Measurements from ENCODE around the gene ACOX1. TPM values are rescaled to one million over a fixed set of nuclear protein-coding genes. Genes with fewer than 3 reads are reported as not detected.
A peak's percentile ranks its signal among the peaks of the same experiment; 100 is the strongest.

Gene ACOX1
- total and polyA plus RNA-seq, 2 of the 13 experiments (the other 11 are each of a cell fraction or from before 2014, with no cell fraction given) = 86.4 to 120 TPM

DNA sequence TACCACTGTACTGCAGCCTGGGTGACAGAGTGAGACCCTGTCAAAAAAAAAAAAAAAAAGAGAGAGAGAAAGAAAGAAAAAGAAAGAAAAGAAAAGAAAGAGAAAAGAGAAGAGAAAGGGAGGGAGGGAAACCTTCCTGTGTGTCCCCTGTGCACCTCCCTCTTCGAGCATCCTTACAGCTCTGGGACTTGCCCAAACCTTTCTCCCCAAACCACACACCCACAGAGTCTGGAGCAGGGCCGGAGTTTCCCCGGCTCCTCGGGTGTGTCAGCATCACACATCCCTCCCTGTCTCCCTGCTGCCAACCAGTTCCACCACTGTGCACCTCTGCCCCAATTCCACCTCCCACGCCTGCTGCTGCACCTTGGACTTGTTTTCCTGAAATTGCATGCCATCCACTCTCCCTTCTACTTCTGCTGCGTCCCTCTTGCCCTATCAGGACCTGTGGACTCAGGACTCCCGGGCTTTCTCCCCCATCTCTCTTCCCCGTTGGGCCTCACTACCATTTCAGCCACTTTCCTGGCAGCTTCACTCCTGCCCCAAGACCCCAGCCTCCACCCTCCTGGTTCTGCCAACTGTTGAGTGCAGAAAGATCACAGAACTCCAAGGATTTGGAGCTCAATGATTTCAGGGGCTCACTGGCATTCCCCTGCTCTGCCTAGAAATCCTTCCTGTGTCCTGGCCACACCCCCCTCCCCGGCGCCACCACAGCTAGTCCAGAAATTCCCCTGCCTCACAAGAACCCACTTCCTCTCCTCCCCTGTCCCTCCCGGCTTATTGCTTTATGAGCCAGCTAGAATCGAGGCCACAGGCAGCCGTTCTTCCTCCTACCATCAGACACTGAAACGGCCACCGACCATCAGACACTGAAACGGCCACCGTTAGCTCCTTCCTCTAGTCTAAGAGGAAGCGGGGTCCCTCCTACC, 18.0 kb upstream of the ACOX1 start (continued):
- TF ChIP-seq, protein P1, sequence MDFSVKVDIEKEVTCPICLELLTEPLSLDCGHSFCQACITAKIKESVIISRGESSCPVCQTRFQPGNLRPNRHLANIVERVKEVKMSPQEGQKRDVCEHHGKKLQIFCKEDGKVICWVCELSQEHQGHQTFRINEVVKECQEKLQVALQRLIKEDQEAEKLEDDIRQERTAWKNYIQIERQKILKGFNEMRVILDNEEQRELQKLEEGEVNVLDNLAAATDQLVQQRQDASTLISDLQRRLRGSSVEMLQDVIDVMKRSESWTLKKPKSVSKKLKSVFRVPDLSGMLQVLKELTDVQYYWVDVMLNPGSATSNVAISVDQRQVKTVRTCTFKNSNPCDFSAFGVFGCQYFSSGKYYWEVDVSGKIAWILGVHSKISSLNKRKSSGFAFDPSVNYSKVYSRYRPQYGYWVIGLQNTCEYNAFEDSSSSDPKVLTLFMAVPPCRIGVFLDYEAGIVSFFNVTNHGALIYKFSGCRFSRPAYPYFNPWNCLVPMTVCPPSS (IDR thresholded peaks at IDR 0.05) = no peak
- TF ChIP-seq ZNF136 (CRISPR knock-in tag; IDR thresholded peaks at IDR 0.05; ENCODE audit: low read depth) (0 out of 2 replicates have a peak, but pooled peaks have one; percentile 69), RBAK (CRISPR knock-in tag; IDR thresholded peaks at IDR 0.05) (0 out of 2 replicates have a peak, but pooled peaks have one; percentile 31), RXRB (CRISPR knock-in tag; IDR thresholded peaks at IDR 0.05; ENCODE audit: borderline replicate concordance) (peak; percentile 99), SOX13 (IDR thresholded peaks at IDR 0.05) (peak; percentile 20; the same call in 1 of the 2 replicates), SOX13 (CRISPR knock-in tag; conservative IDR thresholded peaks at IDR 0.05 in 1 of 2, IDR thresholded peaks at IDR 0.05 in 1 of 2) (peak in 1 of 2 experiments; percentile 76; a peak in 2 of 4 replicates), FOXK1 (CRISPR knock-in tag; IDR thresholded peaks at IDR 0.05; ENCODE audit: borderline replicate concordance, low read depth) (peak; percentile 72; the same call in 1 of the 2 replicates), GATA4 (IDR thresholded peaks at IDR 0.05; ENCODE audit: borderline replicate concordance, low read depth) (peak; percentile 41; the same call in 1 of the 2 replicates), ZNF431 (CRISPR knock-in tag; IDR thresholded peaks at IDR 0.05; ENCODE audit: borderline replicate concordance, low read depth) (peak; percentile 56; the same call in 1 of the 2 replicates), PHF5A (CRISPR knock-in tag; IDR thresholded peaks at IDR 0.05; ENCODE audit: low read depth, unreplicated experiment) (peak; percentile 64), ZNF451 (CRISPR knock-in tag; IDR thresholded peaks at IDR 0.05) (no peak), ZNF549 (CRISPR knock-in tag; IDR thresholded peaks at IDR 0.05) (0 out of 2 replicates have a peak, but pooled peaks have one; percentile 30), ARNT2 (CRISPR knock-in tag; IDR thresholded peaks at IDR 0.05; ENCODE audit: low read depth) (no peak), LCORL (IDR thresholded peaks at IDR 0.05) (peak; percentile 96), LCORL (CRISPR knock-in tag; IDR thresholded peaks at IDR 0.05) (peak; percentile 99), DMAP1 (CRISPR knock-in tag; IDR thresholded peaks at IDR 0.05) (no peak), MEIS2 (CRISPR knock-in tag; IDR thresholded peaks at IDR 0.05) (peak; percentile 84), ZNF616 (CRISPR knock-in tag; IDR thresholded peaks at IDR 0.05; ENCODE audit: low read depth) (no peak), TAF1 (CRISPR knock-in tag; IDR thresholded peaks at IDR 0.05) (peak; percentile 53; the same call in 1 of the 2 replicates)
- TF ChIP-seq, protein P2, sequence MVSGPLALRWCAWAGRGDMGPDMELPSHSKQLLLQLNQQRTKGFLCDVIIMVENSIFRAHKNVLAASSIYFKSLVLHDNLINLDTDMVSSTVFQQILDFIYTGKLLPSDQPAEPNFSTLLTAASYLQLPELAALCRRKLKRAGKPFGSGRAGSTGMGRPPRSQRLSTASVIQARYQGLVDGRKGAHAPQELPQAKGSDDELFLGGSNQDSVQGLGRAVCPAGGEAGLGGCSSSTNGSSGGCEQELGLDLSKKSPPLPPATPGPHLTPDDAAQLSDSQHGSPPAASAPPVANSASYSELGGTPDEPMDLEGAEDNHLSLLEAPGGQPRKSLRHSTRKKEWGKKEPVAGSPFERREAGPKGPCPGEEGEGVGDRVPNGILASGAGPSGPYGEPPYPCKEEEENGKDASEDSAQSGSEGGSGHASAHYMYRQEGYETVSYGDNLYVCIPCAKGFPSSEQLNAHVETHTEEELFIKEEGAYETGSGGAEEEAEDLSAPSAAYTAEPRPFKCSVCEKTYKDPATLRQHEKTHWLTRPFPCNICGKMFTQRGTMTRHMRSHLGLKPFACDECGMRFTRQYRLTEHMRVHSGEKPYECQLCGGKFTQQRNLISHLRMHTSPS (CRISPR knock-in tag; IDR thresholded peaks at IDR 0.05; ENCODE audit: low read depth) = peak; percentile 97
- TF ChIP-seq, protein P3, sequence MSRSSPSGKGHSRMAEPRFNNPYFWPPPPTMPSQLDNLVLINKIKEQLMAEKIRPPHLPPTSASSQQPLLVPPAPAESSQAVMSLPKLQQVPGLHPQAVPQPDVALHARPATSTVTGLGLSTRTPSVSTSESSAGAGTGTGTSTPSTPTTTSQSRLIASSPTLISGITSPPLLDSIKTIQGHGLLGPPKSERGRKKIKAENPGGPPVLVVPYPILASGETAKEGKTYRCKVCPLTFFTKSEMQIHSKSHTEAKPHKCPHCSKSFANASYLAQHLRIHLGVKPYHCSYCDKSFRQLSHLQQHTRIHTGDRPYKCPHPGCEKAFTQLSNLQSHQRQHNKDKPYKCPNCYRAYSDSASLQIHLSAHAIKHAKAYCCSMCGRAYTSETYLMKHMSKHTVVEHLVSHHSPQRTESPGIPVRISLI (CRISPR knock-in tag; IDR thresholded peaks at IDR 0.05; ENCODE audit: borderline replicate concordance) = peak; percentile 60; the same call in 1 of the 2 replicates
- TF ChIP-seq, protein P4, sequence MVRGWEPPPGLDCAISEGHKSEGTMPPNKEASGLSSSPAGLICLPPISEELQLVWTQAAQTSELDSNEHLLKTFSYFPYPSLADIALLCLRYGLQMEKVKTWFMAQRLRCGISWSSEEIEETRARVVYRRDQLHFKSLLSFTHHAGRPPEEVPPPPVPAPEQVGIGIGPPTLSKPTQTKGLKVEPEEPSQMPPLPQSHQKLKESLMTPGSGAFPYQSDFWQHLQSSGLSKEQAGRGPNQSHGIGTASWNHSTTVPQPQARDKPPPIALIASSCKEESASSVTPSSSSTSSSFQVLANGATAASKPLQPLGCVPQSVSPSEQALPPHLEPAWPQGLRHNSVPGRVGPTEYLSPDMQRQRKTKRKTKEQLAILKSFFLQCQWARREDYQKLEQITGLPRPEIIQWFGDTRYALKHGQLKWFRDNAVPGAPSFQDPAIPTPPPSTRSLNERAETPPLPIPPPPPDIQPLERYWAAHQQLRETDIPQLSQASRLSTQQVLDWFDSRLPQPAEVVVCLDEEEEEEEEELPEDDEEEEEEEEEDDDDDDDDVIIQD (CRISPR knock-in tag; IDR thresholded peaks at IDR 0.05; ENCODE audit: low read depth) = no peak; the same call in 1 of the 2 replicates
